GM10266 (cell line): ENCODE results near the gene CNDP2.

Experiments
- DNase-seq: peaks from one replicate; pipeline ENCODE4 v3.0.0; 2012; ENCODE audit errors: extremely low spot score
- CTCF ChIP-seq: IDR thresholded peaks from 2 replicates; pipeline ENCODE4 v1.5.1; 2012; ENCODE audit warnings: mild to moderate bottlenecking, low read depth; ENCODE audit not compliant: control insufficient read depth, insufficient read depth; ENCODE audit errors: missing control alignments

CNDP2 gene

DNA sequence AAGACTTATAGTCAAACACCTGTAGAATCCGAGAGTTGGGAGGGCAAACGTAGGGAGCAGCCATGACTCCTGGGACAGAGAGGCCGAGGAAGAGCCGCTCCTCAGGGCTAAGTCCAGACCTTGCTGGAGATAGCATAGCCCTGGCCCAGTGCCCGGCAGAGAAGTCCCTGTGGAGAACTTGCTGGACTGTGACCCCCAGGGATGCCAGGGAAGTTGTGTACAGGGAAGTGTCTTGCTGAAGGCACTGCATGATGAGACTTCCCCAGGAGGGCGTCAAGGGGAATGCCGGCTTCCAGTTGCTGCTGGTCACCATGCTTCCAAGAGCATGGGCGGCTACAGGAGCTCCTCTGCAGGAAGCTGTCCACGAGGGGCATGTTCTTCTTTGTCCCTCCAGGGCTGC lies 29.6 kb downstream of the CNDP2 start:
- DNase-seq, result no peak
- no peak for TF ChIP-seq CTCF

- TF ChIP-seq CTCF, result no peak
- DNase-seq, result no peak
Observed at GRCh38 chr18:74526488-74526887, 30.3 kb downstream of the CNDP2 start.

- TF ChIP-seq CTCF, result no peak
- no peak for DNase-seq
Observed at GRCh38 chr18:74528478-74528877, 32.3 kb downstream of the CNDP2 start.

GRCh38 chr18:74528913-74529312 lies 32.8 kb downstream of the CNDP2 start:
- no peak for DNase-seq
- no peak for TF ChIP-seq CTCF

DNA sequence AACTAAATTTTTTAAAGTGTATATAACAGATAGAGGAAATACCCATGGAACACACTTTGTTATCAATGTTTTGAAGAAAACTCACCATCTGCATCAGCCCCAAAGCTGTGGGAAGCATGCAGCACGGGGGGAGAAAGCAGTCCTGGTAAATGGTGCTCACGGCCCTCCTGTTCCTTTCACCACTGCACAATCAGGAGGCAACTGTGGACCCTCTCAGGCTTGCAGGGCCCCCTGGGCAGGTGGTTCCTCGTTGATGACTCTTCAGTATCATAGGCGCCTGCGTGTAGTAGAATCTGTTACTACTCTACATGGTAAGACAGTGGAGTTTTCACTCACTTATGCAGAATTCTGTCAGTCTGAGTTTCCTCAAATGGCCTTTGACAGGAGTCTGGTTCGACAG lies 33.2 kb downstream of the CNDP2 start:
- no peak for DNase-seq
- no peak for TF ChIP-seq CTCF

GRCh38 chr18:74529811-74530583 lies 33.8 kb downstream of the CNDP2 start:
- DNase-seq, result no peak
- TF ChIP-seq CTCF, result no peak

GRCh38 chr18:74530584-74530862 lies 34.4 kb downstream of the CNDP2 start:
- TF ChIP-seq CTCF, result no peak
- no peak for DNase-seq
